Right atrium auricular region (tissue), 2 donors: ENCODE data around the gene POLD2. TPM values are rescaled to one million over a fixed set of nuclear protein-coding genes. Genes with fewer than 3 reads are reported as not detected.
"Not testable (repeated sequence)": the region's sequence is repeated elsewhere in the genome, so short reads cannot be mapped to it uniquely, and the experiment has no call there.

Source experiments
- DNase-seq: peaks from one replicate; pipeline ENCODE4 v3.0.0-alpha.2; 2019; ENCODE audit warnings: low spot score
- H3K27ac ChIP-seq, 2 donors: fragments of 200-600 bp; sonication (generic); 1 replicate in 1 of 2; 2 replicates in 1 of 2; pipeline ENCODE4 v1.5.1; 2016 to 2019
- H3K27me3 ChIP-seq, 2 donors: fragments of 200-600 bp; sonication (generic); one replicate each; pipeline versions ENCODE4 v1.5.1 to v1.6.0; 2017 to 2019
- H3K36me3 ChIP-seq: fragments of 200-600 bp; sonication (generic); one replicate; pipeline ENCODE4 v1.5.1; 2016
- H3K4me1 ChIP-seq, 2 donors: fragments of 200-600 bp; sonication (generic); one replicate each; pipeline versions ENCODE4 v1.5.1 to v1.6.0; 2017 to 2019
- H3K4me3 ChIP-seq, 2 donors: fragments of 200-600 bp; sonication (generic); 1 replicate in 1 of 2; 2 replicates in 1 of 2; pipeline ENCODE4 v1.5.1; 2017 to 2019; ENCODE audit warnings: mild to moderate bottlenecking in 1 of 2, moderate library complexity in 1 of 2
- H3K9me3 ChIP-seq, 2 donors: fragments of 200-600 bp; sonication (generic); one replicate each; pipeline ENCODE4 v1.5.1; 2019
- total RNA-seq, 2 donors: library from RNA; depleted of rRNA; stranded (reverse); fragments of >200 nt; gene quantifications; one replicate each; pipeline ENCODE4 v1.1.0, GENCODE V29; 2016
- TF ChIP-seq, protein P1 (sequence below), 2 donors: fragments of 200-600 bp; sonication (generic); IDR thresholded peaks; one replicate each; pipeline ENCODE4 v1.5.1; 2019; ENCODE audit warnings: antibody characterized with exemption in 2 of 2

Gene POLD2
- total RNA-seq, 2 donors from 2014 or later, result 71.4 to 76.5 TPM

GRCh38 chr7:44127161-44127560, 3.8 kb upstream of the POLD2 start:
- peak overlapping the region in 1 of 2 donors; percentile 92 for H3K27ac ChIP-seq
- TF ChIP-seq, protein P1, sequence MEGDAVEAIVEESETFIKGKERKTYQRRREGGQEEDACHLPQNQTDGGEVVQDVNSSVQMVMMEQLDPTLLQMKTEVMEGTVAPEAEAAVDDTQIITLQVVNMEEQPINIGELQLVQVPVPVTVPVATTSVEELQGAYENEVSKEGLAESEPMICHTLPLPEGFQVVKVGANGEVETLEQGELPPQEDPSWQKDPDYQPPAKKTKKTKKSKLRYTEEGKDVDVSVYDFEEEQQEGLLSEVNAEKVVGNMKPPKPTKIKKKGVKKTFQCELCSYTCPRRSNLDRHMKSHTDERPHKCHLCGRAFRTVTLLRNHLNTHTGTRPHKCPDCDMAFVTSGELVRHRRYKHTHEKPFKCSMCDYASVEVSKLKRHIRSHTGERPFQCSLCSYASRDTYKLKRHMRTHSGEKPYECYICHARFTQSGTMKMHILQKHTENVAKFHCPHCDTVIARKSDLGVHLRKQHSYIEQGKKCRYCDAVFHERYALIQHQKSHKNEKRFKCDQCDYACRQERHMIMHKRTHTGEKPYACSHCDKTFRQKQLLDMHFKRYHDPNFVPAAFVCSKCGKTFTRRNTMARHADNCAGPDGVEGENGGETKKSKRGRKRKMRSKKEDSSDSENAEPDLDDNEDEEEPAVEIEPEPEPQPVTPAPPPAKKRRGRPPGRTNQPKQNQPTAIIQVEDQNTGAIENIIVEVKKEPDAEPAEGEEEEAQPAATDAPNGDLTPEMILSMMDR (IDR thresholded peaks at IDR 0.05), result no peak
- H3K4me1 ChIP-seq, result peaks cover 0 to 46% of the 10 kb centered on the region in 2 donors
- H3K4me3 ChIP-seq, result no peak overlapping the region
- peaks cover 0 to 8% of the 10 kb centered on the region in 2 donors for H3K9me3 ChIP-seq
- no peaks in the 10 kb centered on the region for H3K36me3 ChIP-seq
- H3K27me3 ChIP-seq, result no peaks in the 10 kb centered on the region
- DNase-seq, result no peak

- peaks cover 0 to 49% of the 10 kb centered on the region in 2 donors for H3K4me1 ChIP-seq
- H3K36me3 ChIP-seq, H3K4me3 ChIP-seq: not testable (repeated sequence)
These were observed 3.2 kb upstream of the POLD2 start for GRCh38 chr7:44126574-44126973.

GRCh38 chr7:44124822-44125202, 1.5 kb upstream of the POLD2 start:
- DNase-seq, result no peak
- TF ChIP-seq, protein P1 (IDR thresholded peaks at IDR 0.05), result no peak

More at GRCh38 chr7:44126574-44126973, 3.2 kb upstream of the POLD2 start:
- not testable (repeated sequence) for H3K27me3 ChIP-seq, DNase-seq, H3K9me3 ChIP-seq, H3K27ac ChIP-seq

GRCh38 chr7:44122529-44122928, 819 bp downstream of the POLD2 start:
- TF ChIP-seq, protein P1 (IDR thresholded peaks at IDR 0.05), result no peak
- Histone ChIP-seq H3K4me1 (peaks cover 0 to 43% of the 10 kb centered on the region in 2 donors), H3K27ac (peak overlapping the region; percentile 90 to 94), H3K9me3 (peaks cover 0 to 8% of the 10 kb centered on the region in 2 donors), H3K4me3 (peak overlapping the region; percentile 64 to 73), H3K36me3 (peaks cover 8% of the 10 kb centered on the region), H3K27me3 (no peaks in the 10 kb centered on the region)
- DNase-seq, result no peak

More at GRCh38 chr7:44124822-44125202, 1.5 kb upstream of the POLD2 start:
- Histone ChIP-seq H3K27me3 (no peaks in the 10 kb centered on the region), H3K36me3 (no peaks in the 10 kb centered on the region), H3K9me3 (peaks cover 0 to 8% of the 10 kb centered on the region in 2 donors), H3K27ac (no peak overlapping the region), H3K4me1 (peaks cover 0 to 49% of the 10 kb centered on the region in 2 donors), H3K4me3 (no peak overlapping the region)

DNA sequence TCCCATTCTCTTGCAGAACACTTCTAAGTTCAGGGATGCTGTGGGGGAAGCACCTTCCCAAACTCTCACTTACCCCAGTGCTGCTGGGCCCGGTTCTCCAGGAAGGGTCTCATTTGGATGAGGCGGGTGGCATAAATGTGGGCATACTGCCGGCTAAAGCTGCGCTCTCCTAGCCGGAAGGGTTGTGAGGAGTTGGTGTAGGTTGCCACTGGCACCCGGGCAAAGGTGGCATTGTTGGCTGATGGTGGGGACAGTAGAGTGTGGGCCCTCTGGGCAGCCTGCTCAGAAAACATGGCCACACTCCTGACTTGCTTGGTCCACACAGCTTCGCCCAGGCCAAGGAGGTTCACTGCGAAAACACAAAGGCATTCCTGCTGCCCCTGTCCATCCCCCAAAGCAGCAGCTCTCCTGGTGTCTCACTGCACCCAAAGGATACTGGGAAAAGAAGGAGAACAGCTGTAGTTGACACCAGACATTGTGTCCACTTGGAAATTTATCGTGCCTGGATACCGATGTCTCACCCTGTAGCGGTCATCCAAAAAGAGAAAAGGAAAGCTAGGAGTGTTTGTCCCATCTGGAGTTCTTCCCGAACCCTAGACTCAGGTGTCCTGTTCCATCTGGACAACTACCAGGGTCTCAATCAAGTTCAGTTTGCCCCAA, 1.5 kb downstream of the POLD2 start:
- peaks cover 15% of the 10 kb centered on the region for H3K36me3 ChIP-seq
- H3K27me3 ChIP-seq, result no peaks in the 10 kb centered on the region
- H3K4me1 ChIP-seq, result peaks cover 0 to 43% of the 10 kb centered on the region in 2 donors
- no peak for DNase-seq
- peak overlapping the region; percentile 90 to 94 for H3K27ac ChIP-seq
- H3K9me3 ChIP-seq, result peaks cover 0 to 1% of the 10 kb centered on the region in 2 donors
- no peak overlapping the region for H3K4me3 ChIP-seq
- TF ChIP-seq, protein P1 (IDR thresholded peaks at IDR 0.05), result no peak

DNA sequence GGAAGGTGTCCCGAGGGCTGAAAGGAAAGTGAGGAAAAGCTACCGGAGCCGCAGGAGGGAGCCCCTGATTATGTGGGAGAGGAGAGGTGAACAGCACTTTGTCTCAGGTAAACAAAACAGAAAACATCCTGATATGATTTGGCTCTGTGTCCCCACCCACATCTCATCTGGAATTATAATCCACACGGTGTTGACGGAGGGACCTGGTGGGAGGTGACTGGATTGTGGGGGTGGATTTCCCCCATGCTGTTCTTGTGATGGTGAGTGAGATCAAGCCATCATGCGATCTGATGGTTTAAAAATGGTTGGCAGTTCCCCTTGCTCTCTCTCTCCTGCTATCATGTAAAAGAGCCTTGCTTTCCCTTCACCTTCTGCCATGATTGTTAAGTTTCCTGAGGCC, 3.0 kb downstream of the POLD2 start:
- peaks cover 30% of the 10 kb centered on the region for H3K36me3 ChIP-seq
- peaks cover 0 to 46% of the 10 kb centered on the region in 2 donors for H3K4me1 ChIP-seq
- H3K27ac ChIP-seq, result peak overlapping the region; percentile 90 to 94
- DNase-seq, result no peak
- H3K9me3 ChIP-seq, result no peaks in the 10 kb centered on the region
- no peak overlapping the region for H3K4me3 ChIP-seq
- H3K27me3 ChIP-seq, result no peaks in the 10 kb centered on the region
- TF ChIP-seq, protein P1 (IDR thresholded peaks at IDR 0.05), result no peak
